Stimulated activated CD4-positive, alpha-beta T cell treated with anti-CD3 and anti-CD28 coated beads, Interleukin-1b, Interleukin-23, amount 100 ng/mL, for 48 hours (primary cell): ENCODE results near the gene ACOT7.

Experiments used
- DNase-seq: peaks from one replicate; pipeline ENCODE4 v3.0.0-alpha.2; 2020

ACOT7 gene

DNA sequence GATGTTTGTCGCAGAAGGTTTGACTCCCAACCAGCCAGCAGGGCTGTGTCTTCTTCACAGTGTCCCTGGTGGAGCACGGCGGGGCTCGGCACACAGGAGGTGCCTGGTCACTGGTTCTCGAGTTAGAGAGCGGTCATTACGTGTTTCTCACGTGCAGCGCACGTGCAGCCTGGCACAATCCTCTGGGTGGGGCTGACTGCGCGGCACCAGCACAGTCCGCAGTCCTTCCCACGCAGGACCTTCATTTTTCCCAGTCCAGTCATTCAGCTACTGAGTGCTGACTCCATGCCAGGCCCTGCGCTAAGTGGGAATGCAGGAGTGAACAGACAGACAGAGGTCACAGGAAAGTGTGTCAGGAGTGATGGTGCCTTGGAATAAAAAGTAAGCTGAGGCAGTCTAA is 86.5 kb downstream of the ACOT7 start:
- no peak for DNase-seq

DNA sequence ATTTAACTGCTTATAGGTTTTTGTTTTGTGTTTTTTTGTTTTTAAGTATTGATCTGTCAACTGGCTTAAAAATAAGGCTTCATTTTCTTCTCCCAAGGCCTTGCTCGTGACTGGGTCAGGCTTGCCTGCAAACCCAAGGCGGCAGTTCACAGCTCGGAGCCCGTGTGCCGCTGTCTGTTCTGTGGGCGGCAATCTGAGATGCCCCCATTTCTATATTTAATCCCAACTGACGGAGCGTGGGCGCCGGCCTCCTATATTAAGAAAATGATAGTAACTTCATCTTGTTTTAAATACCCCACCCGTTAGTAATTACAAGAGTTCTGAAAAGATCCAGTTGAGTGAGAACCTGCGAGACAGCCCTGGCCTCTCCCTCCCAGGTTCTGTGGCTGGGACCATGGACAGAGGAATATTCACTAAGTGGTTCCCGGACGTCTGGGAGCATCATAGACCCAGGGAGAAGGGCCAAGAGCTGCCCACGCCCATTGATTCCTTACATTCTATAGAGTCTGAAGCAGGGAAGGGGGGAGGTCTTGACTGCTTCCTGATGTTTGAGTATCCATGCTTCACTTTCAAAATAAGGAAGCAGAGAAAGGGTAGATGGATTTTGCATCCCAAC is 90.1 kb downstream of the ACOT7 start:
- no peak for DNase-seq

DNA sequence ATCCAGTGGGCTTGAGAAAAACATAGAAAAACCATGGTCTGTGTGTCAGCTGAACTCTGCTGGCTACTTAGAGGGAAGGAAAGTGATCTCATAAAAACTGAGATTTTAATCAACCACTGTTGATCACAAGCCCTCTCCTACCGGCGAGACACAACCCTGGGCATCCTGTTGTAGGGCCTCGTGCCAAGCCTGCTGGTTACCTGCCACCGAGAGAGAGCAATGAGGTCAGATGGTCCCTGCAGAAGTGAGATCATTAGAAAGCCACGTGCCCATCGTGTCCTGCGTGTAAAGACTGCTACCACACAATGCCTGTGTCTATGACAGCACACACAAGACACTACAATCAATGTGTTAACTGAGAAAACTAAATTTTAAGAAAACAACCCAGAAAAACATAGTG is 91.0 kb downstream of the ACOT7 start:
- DNase-seq, result no peak

DNA sequence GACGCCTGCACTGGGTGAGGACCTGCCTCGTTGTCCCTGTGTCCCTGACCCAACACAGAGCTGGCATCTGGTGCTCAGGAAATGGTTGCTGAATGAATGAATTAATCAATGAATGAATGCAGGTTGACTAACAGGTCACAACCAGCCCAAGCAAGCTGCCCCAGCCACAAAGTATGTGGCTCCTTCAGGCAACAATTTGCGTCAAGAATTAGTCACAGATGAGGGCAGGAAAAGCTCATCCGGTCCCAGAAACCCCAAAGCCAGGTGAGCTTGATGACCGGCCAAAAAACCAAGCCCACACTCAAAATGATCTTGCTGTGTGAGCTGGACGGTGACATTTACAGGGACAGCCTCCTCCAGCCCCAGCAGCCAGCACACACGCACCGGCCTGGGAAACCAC is 92.0 kb downstream of the ACOT7 start:
- DNase-seq, result no peak

DNA sequence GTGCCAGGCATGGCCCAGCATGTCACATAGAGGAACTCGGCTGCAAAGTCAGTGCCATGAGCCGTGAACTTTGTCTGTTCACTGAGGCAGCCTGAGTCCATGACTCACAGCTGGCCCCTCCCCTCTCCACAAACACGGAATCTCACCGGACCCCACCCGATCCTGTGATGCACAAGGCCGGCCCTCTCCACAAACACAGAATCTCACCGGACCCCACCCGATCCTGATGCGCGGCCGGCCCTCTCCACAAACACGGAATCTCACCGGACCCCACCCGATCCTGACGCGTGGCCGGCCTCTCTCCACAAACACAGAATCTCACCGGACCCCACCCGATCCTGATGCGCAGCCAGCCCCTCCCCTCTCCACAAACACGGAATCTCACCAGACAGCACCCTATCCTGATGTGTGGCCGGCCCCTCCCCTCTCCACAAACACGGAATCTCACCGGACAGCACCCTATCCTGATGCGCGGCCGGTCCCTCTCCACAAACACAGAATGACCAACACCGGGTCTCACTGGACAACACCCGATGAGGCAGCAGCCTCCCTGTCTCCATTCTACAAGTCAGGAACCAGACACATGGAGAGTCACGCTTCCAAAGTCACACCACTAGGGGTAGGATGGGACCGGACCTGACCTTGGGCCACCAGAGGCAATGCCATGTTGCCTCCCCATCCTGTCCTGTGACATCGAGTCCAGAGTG is 93.1 kb downstream of the ACOT7 start:
- DNase-seq, result no peak

DNA sequence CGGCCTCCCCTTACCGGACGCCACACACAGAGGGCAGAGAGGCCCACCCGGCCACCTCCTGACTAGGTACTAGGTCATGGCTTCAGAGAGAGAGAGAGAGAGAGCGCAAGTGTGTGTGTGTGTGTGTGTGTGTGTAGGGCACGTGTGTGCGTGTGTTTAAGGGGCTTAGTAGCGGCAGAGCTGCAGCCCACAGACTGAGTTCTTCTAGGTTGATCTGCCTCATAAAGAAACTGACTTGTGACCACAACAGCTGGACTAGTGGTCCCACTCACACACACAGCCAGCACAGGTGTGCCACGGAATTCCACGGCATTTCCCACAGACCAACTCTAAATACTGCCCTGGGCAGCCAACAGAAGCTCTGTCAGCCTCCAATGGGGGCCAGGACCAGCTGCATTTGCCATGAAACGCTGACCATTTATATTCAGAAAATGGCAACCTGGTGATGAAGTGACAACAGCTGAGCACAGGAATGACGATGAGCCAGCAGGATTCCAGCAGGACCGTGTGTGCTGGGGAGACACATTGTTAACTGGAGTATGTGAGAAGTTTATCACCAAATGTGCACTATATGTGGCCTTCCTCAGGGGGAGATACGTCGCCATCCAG is 93.9 kb downstream of the ACOT7 start:
- no peak for DNase-seq

DNA sequence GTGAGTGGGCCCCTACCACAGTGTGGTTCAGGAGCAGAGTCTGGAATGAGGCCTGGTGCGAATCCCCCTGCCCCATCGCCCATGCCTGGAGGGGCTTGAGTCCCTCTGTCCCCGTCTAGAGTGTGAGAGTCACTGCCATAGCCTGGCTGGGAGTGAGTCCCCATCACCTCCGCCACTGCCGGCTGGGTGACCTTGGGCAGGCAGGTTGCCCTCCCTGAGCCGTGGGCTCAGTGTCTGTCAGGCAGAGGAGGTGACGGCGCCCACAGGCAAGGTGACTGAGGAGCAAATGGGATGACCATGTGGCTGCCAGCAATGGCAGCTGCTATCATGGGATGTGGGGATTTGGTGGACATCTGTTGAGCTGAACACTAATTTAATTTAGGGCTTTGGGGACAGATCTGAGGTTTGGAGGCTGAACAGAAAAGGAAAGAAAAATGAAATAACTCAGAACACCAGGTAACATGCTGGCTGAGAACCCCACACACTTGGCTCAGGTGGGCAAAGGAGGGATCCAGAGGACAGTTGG is 94.6 kb downstream of the ACOT7 start:
- DNase-seq, result no peak

DNA sequence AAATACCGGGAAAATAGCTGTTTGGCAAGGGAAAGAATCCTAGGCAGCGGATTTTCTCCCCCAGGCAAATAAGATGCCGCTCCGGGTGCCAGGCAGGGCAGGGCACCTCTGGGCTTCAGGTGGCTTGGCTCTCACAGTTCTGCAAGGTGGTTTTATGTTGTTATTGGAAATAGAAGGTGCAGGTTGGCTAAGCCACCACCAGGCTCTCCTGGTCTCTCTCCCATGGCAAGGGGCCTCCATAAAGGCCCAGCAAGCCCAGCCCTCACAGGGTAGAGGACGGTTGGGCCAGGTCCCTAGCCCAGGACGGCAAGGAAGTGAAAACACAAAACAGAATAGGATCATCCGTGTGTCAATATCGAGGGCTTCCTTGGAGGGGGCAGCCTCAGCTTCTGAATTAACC is 95.0 kb downstream of the ACOT7 start:
- DNase-seq, result no peak

DNA sequence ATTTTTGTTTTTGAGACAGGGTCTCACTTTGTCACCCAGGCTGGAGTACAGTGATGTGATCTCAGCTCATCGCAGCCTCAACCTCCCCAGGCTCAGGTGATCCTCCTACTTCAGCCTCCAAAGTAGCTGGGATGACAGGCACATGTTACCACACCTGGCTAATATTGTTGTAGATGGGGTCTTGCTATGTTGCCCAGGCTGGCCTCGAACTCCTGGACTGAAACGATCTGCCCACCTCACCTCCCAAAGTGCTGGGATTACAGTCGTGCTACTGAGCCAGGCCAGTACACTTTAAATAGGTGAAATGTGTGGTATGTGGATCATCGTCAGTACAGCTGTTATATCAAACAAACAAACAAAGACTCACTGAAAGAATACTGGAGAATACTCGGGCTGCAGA is 97.7 kb downstream of the ACOT7 start:
- DNase-seq, result no peak

DNA sequence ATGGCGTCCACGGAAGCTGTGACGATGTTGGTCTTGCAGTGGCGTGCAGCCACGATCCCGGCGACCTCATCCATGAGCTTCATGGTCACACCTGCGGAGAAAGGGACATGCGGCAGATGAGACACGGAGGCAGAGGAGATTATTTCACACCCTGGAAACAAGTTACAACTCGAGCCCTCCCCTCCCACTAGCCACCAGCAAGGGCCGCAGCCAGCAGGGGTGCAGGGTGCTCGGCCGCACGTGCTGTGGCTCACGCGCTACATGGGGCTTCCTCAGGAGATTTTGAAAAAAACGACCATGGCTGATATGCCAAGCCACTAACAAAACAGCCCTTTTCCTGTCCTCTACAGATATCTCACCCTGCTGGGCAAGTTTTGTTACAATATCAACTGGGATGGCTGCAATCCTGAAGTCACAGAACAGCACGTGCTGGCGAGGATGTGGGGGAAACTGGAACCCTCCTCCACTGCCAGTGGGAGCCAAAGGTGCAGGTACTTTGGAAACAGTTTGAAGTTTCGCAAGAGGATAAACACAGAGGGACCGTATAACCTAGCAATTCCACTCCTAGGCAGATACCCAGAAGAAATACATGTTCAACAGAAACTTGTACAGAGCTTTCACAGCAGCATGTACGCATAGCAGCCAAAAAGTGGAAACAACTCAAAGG is 98.5 kb downstream of the ACOT7 start:
- no peak for DNase-seq

DNA sequence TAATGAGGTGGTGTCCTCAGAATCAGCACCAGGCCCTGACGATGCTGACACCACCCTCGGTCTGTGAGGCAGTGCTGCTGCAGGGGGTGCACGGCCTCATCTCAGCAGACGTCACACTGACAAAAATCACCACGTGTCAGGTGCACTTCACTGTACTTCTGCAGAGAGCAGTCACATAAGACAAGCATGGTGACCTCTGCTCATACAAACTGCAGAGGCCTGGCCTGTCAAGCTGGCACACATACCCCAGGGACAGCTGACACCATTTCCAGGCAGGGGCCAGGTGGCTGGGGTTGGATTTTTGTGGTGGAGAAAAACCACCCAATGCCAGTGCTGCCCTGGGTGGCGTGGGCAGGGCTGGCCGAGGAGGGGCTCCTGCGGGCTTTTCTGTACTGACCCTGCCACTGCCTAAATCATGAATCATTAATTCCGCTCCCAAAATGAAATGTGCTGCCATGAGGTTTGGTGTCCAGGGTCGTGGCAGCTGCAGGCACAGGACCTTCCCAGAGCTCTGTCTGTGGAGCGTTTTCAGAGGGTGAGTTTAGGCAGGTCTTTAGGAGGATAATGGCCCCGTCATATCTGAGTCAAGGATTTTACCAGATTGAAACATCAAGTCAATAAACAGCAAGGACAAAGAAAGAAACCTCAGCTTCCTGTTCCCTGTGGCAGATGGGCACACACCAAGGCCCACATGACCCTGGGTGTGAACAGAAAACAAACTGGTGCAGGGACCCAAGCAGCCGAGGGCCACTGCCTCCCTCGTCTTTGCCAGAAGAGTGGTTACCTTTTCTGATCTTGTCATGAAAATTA is 99.3 kb downstream of the ACOT7 start:
- no peak for DNase-seq

DNA sequence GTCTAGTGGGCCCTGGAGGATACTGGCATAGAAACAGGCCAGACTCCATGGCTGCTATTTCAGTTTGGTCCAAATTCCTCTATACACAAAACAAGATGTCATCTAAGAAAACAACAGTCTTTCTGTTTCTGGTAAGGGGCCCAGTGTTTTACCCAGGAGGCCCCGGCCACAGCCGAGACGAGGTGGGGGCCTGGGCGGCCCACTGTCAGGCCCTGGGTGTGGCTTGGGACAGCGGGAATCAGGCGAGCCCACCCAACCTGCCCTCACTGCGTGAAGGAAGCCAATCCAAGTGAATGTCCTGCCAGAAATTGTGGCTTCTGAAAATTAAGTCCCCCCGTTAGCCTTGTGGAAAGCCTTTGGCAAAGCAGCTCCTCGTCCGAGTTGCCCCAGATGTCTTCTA is 101.5 kb downstream of the ACOT7 start:
- no peak for DNase-seq

DNA sequence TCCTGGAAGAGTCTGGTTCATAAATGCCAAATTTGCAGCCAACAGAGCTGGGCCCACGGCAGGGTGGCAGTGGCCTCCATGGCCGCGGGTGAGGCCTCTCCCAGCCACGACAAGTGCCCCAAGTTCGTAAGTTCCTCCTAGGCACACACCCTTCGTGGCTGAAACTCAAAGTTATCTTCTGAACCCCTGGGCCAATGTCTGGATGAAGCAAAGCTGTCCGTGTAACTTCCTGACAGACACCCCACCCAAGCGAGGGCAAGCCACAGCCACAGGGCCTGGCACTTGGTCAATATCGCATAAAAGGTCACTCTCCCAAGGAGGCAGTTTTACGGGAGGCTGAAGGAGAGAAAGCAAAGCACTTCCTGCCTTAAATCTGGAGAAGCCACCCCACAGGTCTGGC is 104.9 kb downstream of the ACOT7 start:
- no peak for DNase-seq

DNA sequence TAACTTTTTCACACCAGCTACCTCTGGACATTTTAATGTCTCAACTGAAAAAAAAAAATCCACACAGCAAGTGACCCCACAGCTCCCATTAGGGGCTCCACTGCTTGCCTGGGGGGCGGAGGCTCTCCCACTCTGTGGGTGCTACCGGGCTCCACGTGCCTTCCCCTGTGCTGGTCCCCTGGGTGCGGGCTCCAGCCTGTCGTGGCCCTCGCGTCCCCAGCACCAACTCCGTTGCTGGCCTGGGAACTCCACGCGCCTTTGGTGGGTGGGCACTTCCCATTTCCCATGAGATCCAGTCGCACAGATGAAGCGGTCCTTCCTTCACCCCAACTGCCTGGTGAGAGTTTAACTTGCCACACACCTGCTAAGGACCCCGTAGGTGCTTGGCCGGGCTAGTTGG is 105.5 kb downstream of the ACOT7 start:
- DNase-seq, result no peak

DNA sequence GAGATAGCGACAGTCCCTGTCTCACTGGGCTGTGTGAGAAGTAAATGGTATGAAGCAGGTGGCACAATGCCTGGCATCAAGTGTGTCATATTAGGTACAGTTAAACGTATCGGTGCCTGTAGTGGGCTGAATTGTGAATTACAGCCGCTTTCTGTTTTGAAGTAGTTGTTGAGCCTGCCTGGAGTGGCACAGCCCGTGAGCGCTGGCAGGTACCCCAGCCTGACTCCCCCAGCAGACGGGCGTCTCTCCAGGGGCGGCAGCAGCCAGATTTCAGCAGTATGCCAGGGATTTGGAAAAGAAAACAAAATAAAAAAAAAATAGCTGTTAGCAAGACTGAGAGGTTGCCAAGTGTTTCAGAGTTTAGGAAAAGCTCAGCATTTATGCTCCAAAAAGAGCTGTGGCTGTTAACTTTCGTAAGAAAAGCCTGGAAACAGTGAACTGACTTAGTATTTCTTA is 106.1 kb downstream of the ACOT7 start:
- DNase-seq, result no peak

DNA sequence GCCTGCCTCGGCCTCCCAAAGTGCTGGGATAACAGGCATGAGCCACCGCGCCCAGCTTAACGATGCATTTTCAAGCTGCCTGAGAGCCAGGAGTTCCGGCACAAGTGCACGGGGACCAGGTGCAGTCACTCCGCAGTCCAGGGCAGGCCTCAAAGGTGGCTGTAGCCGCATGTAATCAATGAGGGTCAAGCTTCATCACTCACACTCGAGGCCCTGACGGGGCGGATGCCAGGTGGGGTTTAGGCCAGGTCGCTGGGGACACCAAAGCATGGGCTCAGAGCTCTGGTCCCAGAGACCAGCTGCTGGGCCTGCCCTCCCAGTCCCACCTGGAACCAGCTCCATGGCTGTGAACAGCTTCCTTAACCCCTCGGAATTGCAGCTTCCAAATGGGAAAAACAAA is 106.5 kb downstream of the ACOT7 start:
- no peak for DNase-seq

DNA sequence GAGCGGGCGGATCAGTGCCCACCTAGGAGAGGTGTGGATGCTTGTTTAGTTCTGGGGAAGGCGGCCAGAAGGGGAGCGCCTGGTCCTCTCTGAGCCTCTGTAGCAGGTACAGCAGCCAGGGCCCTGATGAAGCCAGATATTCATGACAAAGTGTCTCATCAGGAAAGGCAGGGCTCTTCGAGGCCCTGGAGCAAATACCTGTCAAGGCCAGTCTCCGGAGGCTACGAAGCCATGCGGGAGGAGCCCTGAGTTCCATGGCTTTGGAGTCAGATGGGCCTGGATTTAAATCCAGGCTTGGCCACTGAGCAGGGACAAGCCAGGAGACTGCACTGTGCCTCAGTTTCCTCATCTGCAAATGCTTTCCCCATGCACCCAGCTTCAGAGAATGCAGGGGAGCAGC is 107.3 kb downstream of the ACOT7 start:
- no peak for DNase-seq

DNA sequence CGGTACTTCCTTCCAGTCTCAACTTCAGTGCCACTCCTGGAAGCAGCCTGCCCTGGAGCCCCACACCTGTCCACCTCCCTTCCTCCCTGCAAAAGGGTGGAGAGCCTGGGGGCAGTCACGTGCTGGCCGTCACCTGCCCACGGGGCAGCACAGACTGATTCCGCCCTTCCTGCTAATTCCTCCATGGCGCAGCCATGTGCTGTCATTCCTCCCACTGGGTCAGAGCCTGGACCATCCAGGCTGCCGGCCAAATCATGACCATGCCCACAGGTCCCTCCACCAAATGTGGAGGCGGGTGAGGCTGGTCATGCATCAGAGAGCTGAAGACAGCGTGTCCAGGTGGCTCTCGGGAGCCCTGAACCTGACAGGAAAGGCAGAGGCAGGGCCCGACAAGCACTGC is 108.2 kb downstream of the ACOT7 start:
- DNase-seq, result no peak

DNA sequence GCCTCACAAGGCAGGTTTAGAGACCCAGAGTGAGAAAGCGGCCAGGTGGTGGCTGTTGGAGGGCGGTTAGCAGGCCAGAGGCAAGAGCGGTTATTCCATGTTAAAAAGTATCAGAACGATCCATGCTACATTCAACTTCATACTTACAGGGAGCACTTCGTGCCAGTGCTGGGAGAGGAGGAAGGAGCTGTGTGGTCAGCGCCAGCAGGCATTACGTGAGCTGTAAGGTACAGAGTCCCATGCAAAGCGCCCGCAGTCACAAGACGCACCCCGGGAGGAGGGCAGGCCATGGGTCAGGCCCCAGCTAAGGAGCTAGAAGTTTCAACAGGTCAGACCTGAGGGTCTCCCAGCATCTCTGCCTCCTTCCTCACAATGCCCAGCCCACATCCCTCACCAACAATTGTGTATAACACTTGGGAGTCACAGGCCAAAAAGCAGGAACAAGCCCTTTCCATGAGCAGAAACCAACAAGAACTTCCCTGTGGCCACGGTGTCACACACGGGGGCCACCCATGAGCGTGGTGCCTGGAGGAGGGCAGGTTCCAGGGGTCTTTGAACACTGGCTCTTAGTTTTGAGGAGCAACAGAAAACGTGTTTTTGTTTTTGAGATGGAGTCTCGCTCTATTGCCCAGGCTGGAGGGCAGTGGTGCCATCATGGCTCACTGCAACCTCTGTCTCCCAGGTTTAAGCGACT is 110.8 kb downstream of the ACOT7 start:
- DNase-seq, result no peak

DNA sequence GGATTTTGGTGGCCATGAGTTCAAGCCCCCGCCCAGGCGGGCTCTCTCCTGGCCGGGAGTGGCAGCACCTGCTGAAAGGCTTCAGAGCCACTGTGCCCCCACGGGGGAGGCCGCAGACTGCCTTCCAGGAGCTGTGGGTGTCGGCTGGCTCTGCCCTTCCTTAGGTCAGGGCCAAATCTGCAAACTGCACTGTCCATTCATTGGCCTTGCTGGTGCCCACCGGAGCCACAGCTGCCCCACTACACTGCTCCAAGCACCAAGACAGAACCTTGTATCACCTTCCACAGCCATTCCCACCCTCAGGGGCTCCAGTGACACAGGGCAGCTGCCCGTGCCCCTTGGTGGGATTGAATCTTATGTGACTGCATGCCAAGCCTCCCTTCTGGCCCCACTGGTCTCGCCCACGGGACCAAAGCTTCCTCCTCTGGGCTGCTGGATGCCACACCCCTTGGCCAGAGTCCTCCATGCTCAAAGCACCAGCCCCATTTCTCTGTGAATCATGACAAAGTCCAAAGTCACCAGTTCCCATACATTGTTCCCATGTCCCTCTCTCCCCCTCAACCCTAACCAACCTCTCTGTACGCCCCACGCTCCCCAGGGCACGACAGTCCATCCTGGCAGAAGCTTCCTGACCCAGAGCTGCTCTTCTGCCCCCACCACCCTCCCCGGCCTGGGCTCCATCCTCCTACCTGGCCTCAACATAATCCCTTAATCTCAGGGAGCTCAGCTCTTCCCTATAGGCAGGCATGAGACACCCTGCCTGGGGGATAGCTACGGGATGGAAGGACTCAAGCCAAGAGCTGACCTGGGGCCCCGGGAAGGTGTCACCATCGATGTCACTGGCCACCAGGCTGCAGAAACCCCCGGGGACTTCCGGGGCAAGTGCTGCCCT is 111.8 kb downstream of the ACOT7 start:
- DNase-seq, result no peak

DNA sequence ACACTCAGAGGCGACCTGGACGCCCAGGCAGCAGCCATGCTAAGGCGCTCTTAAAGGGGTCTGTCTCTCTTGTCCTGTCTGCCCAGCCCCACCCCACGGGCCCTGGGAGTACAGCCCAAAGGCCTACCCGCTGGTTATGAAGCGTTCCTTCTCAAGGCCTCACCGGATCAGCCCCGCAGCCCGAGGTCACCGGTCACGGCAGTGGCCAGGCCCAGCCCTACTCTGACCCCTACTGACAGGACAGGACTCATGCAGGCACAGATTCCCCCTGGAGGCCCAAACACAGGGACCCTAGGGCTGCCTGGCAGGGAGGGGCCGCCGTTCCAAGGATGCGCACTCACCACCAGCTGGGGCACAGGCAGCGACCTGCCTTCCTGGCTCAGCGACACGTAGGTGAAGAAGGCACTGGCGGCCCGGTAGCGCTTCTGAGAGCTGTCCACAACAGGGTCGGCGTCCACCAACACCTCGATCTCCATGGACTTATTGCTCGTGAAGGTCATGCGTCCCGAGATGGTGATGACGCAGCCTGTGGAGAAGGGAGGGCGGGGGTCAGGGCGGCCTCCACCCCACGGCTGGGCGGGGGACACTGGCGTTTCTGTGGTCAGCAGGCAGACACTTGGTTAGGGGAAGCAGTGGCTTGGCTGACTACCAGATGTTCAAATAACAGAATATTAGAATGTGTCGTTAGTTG is 112.7 kb downstream of the ACOT7 start:
- DNase-seq, result no peak
